Loucy (cell line): Measurements from ENCODE around the gene MTHFD2L.

ENCODE experiments used
- H2AFZ ChIP-seq: fragments of 200-600 bp; sonication (generic); 2 replicates; pipeline ENCODE4 v1.6.0; 2016; ENCODE audit warnings: antibody characterized with exemption, mild to moderate bottlenecking, low read length, moderate library complexity
- H3F3A ChIP-seq: fragments of 200-600 bp; 2 replicates; pipeline ENCODE4 v1.6.0; 2016; ENCODE audit warnings: antibody characterized with exemption, low read depth, mild to moderate bottlenecking
- H3K27me3 ChIP-seq: fragments of 200-600 bp; sonication (generic); 2 replicates; pipeline ENCODE4 v1.6.1; 2014; ENCODE audit warnings: low read length, mild to moderate bottlenecking; ENCODE audit not compliant: insufficient read depth, poor library complexity, severe bottlenecking
- H3K36me3 ChIP-seq: fragments of 200-600 bp; sonication (generic); 2 replicates; pipeline ENCODE4 v1.6.1; 2016; ENCODE audit warnings: low read length; ENCODE audit not compliant: insufficient read depth
- H3K4me1 ChIP-seq: fragments of 200-600 bp; sonication (generic); 2 replicates; pipeline ENCODE4 v1.5.1; 2014; ENCODE audit warnings: low read length, mild to moderate bottlenecking; ENCODE audit not compliant: insufficient read depth, poor library complexity, severe bottlenecking
- H3K4me2 ChIP-seq: fragments of 200-600 bp; sonication (generic); 2 replicates; pipeline ENCODE4 v1.6.0; 2014; ENCODE audit warnings: antibody characterized with exemption, low read length, low read depth, mild to moderate bottlenecking; ENCODE audit not compliant: poor library complexity, severe bottlenecking
- H3K4me3 ChIP-seq: fragments of 200-600 bp; sonication (generic); 2 replicates; pipeline ENCODE4 v1.5.1; 2014; ENCODE audit warnings: low read length, mild to moderate bottlenecking, mixed read lengths; ENCODE audit not compliant: poor library complexity, severe bottlenecking
- H3K79me2 ChIP-seq: fragments of 200-600 bp; sonication (generic); 2 replicates; pipeline ENCODE4 v1.6.1; 2014; ENCODE audit warnings: low read length; ENCODE audit not compliant: insufficient read depth
- H3K9ac ChIP-seq: fragments of 200-600 bp; sonication (generic); 2 replicates; pipeline ENCODE4 v1.6.0; 2014; ENCODE audit warnings: mild to moderate bottlenecking, low read depth, low read length, moderate library complexity; ENCODE audit not compliant: poor library complexity, severe bottlenecking
- H3K9me2 ChIP-seq: fragments of 200-600 bp; sonication (generic); replicated peaks from 2 replicates; pipeline ENCODE4 v1.6.1; 2016; ENCODE audit warnings: low read depth, low read length, mixed read lengths
- H3K9me3 ChIP-seq: fragments of 200-600 bp; sonication (generic); 2 replicates; pipeline ENCODE4 v1.6.1; 2014; ENCODE audit warnings: mild to moderate bottlenecking, antibody characterized with exemption, low read length, low read depth; ENCODE audit not compliant: insufficient read depth
- H4K20me1 ChIP-seq: fragments of 200-600 bp; sonication (generic); 2 replicates; pipeline ENCODE4 v1.6.0; 2014; ENCODE audit warnings: antibody characterized with exemption, low read length, mild to moderate bottlenecking; ENCODE audit not compliant: insufficient read depth, poor library complexity, severe bottlenecking
- EZH2phosphoT487 ChIP-seq: fragments of 200-600 bp; IDR thresholded peaks from 2 replicates; pipeline ENCODE4 v1.6.1; 2018; ENCODE audit warnings: antibody characterized with exemption, mild to moderate bottlenecking, moderate library complexity, borderline replicate concordance
- TF ChIP-seq, protein P1 (sequence below): fragments of 200-600 bp; sonication (generic); conservative IDR thresholded peaks from 2 replicates; pipeline ENCODE4 v1.5.1; 2014; ENCODE audit warnings: mild to moderate bottlenecking, antibody characterized with exemption, low read length

MTHFD2L gene

GRCh38 chr4:74121643-74122579 lies 36.0 kb upstream of the MTHFD2L start:
- no peak overlapping the region for H3K4me2 ChIP-seq
- H2AFZ ChIP-seq, result no peak overlapping the region
- no peaks in the 10 kb centered on the region for H3K27me3 ChIP-seq
- TF ChIP-seq EZH2phosphoT487, result no peak
- TF ChIP-seq, protein P1, sequence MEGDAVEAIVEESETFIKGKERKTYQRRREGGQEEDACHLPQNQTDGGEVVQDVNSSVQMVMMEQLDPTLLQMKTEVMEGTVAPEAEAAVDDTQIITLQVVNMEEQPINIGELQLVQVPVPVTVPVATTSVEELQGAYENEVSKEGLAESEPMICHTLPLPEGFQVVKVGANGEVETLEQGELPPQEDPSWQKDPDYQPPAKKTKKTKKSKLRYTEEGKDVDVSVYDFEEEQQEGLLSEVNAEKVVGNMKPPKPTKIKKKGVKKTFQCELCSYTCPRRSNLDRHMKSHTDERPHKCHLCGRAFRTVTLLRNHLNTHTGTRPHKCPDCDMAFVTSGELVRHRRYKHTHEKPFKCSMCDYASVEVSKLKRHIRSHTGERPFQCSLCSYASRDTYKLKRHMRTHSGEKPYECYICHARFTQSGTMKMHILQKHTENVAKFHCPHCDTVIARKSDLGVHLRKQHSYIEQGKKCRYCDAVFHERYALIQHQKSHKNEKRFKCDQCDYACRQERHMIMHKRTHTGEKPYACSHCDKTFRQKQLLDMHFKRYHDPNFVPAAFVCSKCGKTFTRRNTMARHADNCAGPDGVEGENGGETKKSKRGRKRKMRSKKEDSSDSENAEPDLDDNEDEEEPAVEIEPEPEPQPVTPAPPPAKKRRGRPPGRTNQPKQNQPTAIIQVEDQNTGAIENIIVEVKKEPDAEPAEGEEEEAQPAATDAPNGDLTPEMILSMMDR, result no peak
- H3F3A ChIP-seq, result no peaks in the 10 kb centered on the region
- H3K4me1 ChIP-seq, result peaks cover 19% of the 10 kb centered on the region
- no peaks in the 10 kb centered on the region; the same call in 1 of the 2 replicates for H3K36me3 ChIP-seq
- no peak overlapping the region for H3K4me3 ChIP-seq
- H4K20me1 ChIP-seq, result no peaks in the 10 kb centered on the region
- peaks cover 12% of the 10 kb centered on the region for H3K9me3 ChIP-seq
- H3K9ac ChIP-seq, result no peak overlapping the region
- no peaks in the 10 kb centered on the region for H3K9me2 ChIP-seq
- no peaks in the 10 kb centered on the region for H3K79me2 ChIP-seq

GRCh38 chr4:74123065-74123728 lies 34.7 kb upstream of the MTHFD2L start:
- no peaks in the 10 kb centered on the region; the same call in 1 of the 2 replicates for H3K36me3 ChIP-seq
- no peaks in the 10 kb centered on the region for H4K20me1 ChIP-seq
- peaks cover 12% of the 10 kb centered on the region for H3K9me3 ChIP-seq
- H3K79me2 ChIP-seq, result no peaks in the 10 kb centered on the region
- H3K9me2 ChIP-seq, result no peaks in the 10 kb centered on the region
- peaks cover 15% of the 10 kb centered on the region for H3K4me1 ChIP-seq
- no peak overlapping the region for H3K9ac ChIP-seq
- TF ChIP-seq, protein P1, result no peak
- no peak for TF ChIP-seq EZH2phosphoT487
- no peak overlapping the region for H3K4me3 ChIP-seq
- H3K4me2 ChIP-seq, result no peak overlapping the region
- no peak overlapping the region for H2AFZ ChIP-seq
- no peaks in the 10 kb centered on the region for H3F3A ChIP-seq
- H3K27me3 ChIP-seq, result no peaks in the 10 kb centered on the region

- Histone ChIP-seq H3K4me2 (no peak overlapping the region), H3K36me3 (no peaks in the 10 kb centered on the region; the same call in 1 of the 2 replicates), H3K4me1 (peaks cover 6% of the 10 kb centered on the region), H3K9ac (no peak overlapping the region), H3K27me3 (no peaks in the 10 kb centered on the region), H3K4me3 (no peak overlapping the region), H2AFZ (no peak overlapping the region), H3K9me3 (peaks cover 16% of the 10 kb centered on the region), H3K9me2 (no peaks in the 10 kb centered on the region), H4K20me1 (no peaks in the 10 kb centered on the region), H3K79me2 (no peaks in the 10 kb centered on the region), H3F3A (no peaks in the 10 kb centered on the region)
- TF ChIP-seq, protein P1, result no peak
- no peak for TF ChIP-seq EZH2phosphoT487
Observed at GRCh38 chr4:74125029-74125428, 32.9 kb upstream of the MTHFD2L start.
